ENCODE data around the gene ENC1. TPM values are rescaled to one million over a fixed set of nuclear protein-coding genes. Genes with fewer than 3 reads are reported as not detected.

The ENC1 gene
- total and polyA plus RNA-seq, 10 of the 15 experiments (the other 5 are each of a cell fraction or from before 2014, with no cell fraction given) = 8.2 to 55.5 (median 32.1) TPM

DNA sequence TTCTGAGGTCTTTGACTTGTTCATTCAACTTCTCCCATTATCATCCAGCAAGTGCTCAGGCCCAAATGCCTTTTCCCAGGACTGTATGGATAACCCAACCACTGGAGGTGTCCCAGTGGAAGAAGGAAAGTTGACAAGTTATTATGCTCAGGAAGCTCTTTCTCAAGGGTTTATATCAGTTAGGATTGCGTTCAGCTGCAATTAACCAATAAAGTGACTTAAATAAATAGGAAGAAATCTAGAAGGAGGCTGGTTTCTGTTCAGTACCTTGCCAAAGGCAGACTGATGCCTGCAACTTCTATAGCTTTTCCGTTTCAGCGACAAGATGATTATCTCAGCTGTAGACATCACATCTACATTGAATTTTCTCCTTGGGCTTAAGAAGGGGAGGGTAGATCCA, 52.1 kb downstream of the ENC1 start:
- Histone ChIP-seq H3K79me2 (ENCODE audit: control insufficient read depth, insufficient read depth, low read length) (no peaks in the 10 kb centered on the region), H3K4me2 (ENCODE audit: control insufficient read depth, insufficient read depth) (no peak overlapping the region), H4K20me1 (ENCODE audit: control insufficient read depth, insufficient read depth) (no peaks in the 10 kb centered on the region), H3K27ac (ENCODE audit: control insufficient read depth, insufficient read depth) (no peak overlapping the region), H2AFZ (ENCODE audit: control insufficient read depth, low read depth, low read length) (no peak overlapping the region), H3K27me3 (replicated peaks in 1 of 2; ENCODE audit: control insufficient read depth in 2 of 2, insufficient read depth in 2 of 2, low read length in 1 of 2) (0 out of 4 replicates have a peak, but pooled peaks cover 0 to 4% of the 10 kb centered on the region in 2 experiments), H3K9ac (ENCODE audit: control insufficient read depth, insufficient read depth, low read length) (no peak overlapping the region), H3K9me3 (replicated peaks; ENCODE audit: control insufficient read depth, insufficient read depth, low read length) (no peaks in the 10 kb centered on the region; the same call in 1 of the 3 replicates), H3K4me3 (no peak overlapping the region), H3K4me1 (ENCODE audit: control insufficient read depth, insufficient read depth, low read length) (no peaks in the 10 kb centered on the region), H3K36me3 (ENCODE audit: control insufficient read depth in 2 of 2, insufficient read depth in 2 of 2, low read length in 1 of 2) (no peaks in the 10 kb centered on the region)
- RAD21 ChIA-PET (ENCODE audit: unreplicated experiment) = interaction anchor here (1.7 kb wide), 1 partner anchor 50 kb away, joined by 4 read pairs; no protein-coding TSS in a partner anchor
- ATAC-seq = no peak
- intact Hi-C loops (cut with micrococcal nuclease; ENCODE audit: unreplicated experiment) (loop anchor here (2.0 kb wide), 1 partner anchor 44 kb away; no protein-coding TSS in a partner anchor), in situ Hi-C loops (cut with MboI) (no loop called here)
- no peak for DNase-seq (ENCODE audit: low read depth, low spot score)
- WGBS (ENCODE audit: insufficient coverage, insufficient replicate concordance, low lambda C conversion rate, missing lambda C conversion rate) = 81% methylated on average over 3 of the region's 3 CpGs
- SMC1A ChIA-PET (ENCODE audit: uncharacterized antibody, unreplicated experiment) = interaction anchor here (0.6 to 1.8 kb wide), 10 partner anchors 8 to 208 kb away, joined by 3 to 6 read pairs (median 3); partner anchors contain the start of gene ENC1
- CTCF ChIA-PET = interaction anchor here (0.6 to 1.3 kb wide), 3 partner anchors 10 to 997 kb away, joined by 3 to 4 read pairs (median 3); no protein-coding TSS in a partner anchor
- POLR2A ChIA-PET = interaction anchor here (1.4 kb wide), 1 partner anchor 52 kb away, joined by 3 read pairs; the partner anchor contains the start of gene ENC1
- no peak for FAIRE-seq
- BruUV-seq (replicated peaks) = no TSS peak
- no peak for TF ChIP-seq ZNF384 (IDR thresholded peaks at IDR 0.05; ENCODE audit: borderline replicate concordance, low read depth, low read length)
- TF ChIP-seq, protein P1, sequence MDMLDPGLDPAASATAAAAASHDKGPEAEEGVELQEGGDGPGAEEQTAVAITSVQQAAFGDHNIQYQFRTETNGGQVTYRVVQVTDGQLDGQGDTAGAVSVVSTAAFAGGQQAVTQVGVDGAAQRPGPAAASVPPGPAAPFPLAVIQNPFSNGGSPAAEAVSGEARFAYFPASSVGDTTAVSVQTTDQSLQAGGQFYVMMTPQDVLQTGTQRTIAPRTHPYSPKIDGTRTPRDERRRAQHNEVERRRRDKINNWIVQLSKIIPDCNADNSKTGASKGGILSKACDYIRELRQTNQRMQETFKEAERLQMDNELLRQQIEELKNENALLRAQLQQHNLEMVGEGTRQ (IDR thresholded peaks at IDR 0.05; ENCODE audit: borderline replicate concordance, low read depth, low read length) = no peak
- TF ChIP-seq, protein P2, sequence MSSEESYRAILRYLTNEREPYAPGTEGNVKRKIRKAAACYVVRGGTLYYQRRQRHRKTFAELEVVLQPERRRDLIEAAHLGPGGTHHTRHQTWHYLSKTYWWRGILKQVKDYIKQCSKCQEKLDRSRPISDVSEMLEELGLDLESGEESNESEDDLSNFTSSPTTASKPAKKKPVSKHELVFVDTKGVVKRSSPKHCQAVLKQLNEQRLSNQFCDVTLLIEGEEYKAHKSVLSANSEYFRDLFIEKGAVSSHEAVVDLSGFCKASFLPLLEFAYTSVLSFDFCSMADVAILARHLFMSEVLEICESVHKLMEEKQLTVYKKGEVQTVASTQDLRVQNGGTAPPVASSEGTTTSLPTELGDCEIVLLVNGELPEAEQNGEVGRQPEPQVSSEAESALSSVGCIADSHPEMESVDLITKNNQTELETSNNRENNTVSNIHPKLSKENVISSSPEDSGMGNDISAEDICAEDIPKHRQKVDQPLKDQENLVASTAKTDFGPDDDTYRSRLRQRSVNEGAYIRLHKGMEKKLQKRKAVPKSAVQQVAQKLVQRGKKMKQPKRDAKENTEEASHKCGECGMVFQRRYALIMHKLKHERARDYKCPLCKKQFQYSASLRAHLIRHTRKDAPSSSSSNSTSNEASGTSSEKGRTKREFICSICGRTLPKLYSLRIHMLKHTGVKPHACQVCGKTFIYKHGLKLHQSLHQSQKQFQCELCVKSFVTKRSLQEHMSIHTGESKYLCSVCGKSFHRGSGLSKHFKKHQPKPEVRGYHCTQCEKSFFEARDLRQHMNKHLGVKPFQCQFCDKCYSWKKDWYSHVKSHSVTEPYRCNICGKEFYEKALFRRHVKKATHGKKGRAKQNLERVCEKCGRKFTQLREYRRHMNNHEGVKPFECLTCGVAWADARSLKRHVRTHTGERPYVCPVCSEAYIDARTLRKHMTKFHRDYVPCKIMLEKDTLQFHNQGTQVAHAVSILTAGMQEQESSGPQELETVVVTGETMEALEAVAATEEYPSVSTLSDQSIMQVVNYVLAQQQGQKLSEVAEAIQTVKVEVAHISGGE (CRISPR knock-in tag; IDR thresholded peaks at IDR 0.05) = no peak
- TF ChIP-seq SUPT20H (IDR thresholded peaks at IDR 0.05; ENCODE audit: borderline replicate concordance, control insufficient read depth, low read depth, low read length) = no peak
- TF ChIP-seq, protein P3, sequence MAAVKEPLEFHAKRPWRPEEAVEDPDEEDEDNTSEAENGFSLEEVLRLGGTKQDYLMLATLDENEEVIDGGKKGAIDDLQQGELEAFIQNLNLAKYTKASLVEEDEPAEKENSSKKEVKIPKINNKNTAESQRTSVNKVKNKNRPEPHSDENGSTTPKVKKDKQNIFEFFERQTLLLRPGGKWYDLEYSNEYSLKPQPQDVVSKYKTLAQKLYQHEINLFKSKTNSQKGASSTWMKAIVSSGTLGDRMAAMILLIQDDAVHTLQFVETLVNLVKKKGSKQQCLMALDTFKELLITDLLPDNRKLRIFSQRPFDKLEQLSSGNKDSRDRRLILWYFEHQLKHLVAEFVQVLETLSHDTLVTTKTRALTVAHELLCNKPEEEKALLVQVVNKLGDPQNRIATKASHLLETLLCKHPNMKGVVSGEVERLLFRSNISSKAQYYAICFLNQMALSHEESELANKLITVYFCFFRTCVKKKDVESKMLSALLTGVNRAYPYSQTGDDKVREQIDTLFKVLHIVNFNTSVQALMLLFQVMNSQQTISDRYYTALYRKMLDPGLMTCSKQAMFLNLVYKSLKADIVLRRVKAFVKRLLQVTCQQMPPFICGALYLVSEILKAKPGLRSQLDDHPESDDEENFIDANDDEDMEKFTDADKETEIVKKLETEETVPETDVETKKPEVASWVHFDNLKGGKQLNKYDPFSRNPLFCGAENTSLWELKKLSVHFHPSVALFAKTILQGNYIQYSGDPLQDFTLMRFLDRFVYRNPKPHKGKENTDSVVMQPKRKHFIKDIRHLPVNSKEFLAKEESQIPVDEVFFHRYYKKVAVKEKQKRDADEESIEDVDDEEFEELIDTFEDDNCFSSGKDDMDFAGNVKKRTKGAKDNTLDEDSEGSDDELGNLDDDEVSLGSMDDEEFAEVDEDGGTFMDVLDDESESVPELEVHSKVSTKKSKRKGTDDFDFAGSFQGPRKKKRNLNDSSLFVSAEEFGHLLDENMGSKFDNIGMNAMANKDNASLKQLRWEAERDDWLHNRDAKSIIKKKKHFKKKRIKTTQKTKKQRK (IDR thresholded peaks at IDR 0.05; ENCODE audit: low read depth, low read length) = no peak
- no peak for TF ChIP-seq TCF3 (IDR thresholded peaks at IDR 0.05; ENCODE audit: borderline replicate concordance, insufficient read depth, low read depth, low read length)
- TF ChIP-seq IKZF1 (conservative IDR thresholded peaks at IDR 0.05) = no peak
- TF ChIP-seq, protein P4, sequence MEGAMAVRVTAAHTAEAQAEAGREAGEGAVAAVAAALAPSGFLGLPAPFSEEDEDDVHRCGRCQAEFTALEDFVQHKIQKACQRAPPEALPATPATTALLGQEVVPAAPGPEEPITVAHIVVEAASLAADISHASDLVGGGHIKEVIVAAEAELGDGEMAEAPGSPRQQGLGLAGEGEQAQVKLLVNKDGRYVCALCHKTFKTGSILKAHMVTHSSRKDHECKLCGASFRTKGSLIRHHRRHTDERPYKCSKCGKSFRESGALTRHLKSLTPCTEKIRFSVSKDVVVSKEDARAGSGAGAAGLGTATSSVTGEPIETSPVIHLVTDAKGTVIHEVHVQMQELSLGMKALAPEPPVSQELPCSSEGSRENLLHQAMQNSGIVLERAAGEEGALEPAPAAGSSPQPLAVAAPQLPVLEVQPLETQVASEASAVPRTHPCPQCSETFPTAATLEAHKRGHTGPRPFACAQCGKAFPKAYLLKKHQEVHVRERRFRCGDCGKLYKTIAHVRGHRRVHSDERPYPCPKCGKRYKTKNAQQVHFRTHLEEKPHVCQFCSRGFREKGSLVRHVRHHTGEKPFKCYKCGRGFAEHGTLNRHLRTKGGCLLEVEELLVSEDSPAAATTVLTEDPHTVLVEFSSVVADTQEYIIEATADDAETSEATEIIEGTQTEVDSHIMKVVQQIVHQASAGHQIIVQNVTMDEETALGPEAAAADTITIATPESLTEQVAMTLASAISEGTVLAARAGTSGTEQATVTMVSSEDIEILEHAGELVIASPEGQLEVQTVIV (IDR thresholded peaks at IDR 0.05; ENCODE audit: borderline replicate concordance, partially characterized antibody) = no peak
- no peak for TF ChIP-seq STAT1 (conservative IDR thresholded peaks at IDR 0.05)
- TF ChIP-seq GABPA (IDR thresholded peaks at IDR 0.05; ENCODE audit: low read depth) = no peak
- no peak for TF ChIP-seq EGR1 (IDR thresholded peaks at IDR 0.05; ENCODE audit: borderline replicate concordance in 1 of 2, low read depth in 2 of 2, low read length in 2 of 2)
- TF ChIP-seq PAX8 (IDR thresholded peaks at IDR 0.05) = no peak
- TF ChIP-seq RAD51 (IDR thresholded peaks at IDR 0.05) = no peak

All from GM12878 (cell line).